Endothelial cell (in vitro differentiated cells): ENCODE results near the gene TEX9. TPM values are rescaled to one million over a fixed set of nuclear protein-coding genes. Genes with fewer than 3 reads are reported as not detected.

Experiments
- DNase-seq: peaks from one replicate; pipeline ENCODE4 v3.0.0; 2021; ENCODE audit warnings: low spot score
- H3K27ac Mint-ChIP-seq: one replicate; pipeline ENCODE4 v1.8.0; 2021; ENCODE audit warnings: mixed read lengths, inconsistent platforms; ENCODE audit not compliant: unreplicated experiment
- H3K27me3 Mint-ChIP-seq: one replicate; pipeline ENCODE4 v1.8.0; 2021; ENCODE audit warnings: mild to moderate bottlenecking, moderate library complexity, mixed read lengths, inconsistent platforms; ENCODE audit not compliant: unreplicated experiment
- H3K36me3 Mint-ChIP-seq: one replicate; pipeline ENCODE4 v1.8.0; 2021; ENCODE audit warnings: mild to moderate bottlenecking, low read depth, mixed read lengths, inconsistent platforms; ENCODE audit not compliant: unreplicated experiment
- H3K4me1 Mint-ChIP-seq: one replicate; pipeline ENCODE4 v1.8.0; 2021; ENCODE audit warnings: mild to moderate bottlenecking, mixed read lengths, inconsistent platforms; ENCODE audit not compliant: unreplicated experiment
- H3K4me3 Mint-ChIP-seq: one replicate; pipeline ENCODE4 v1.8.0; 2021; ENCODE audit warnings: mild to moderate bottlenecking, mixed read lengths, inconsistent platforms; ENCODE audit not compliant: unreplicated experiment
- H3K9me3 Mint-ChIP-seq: one replicate; pipeline ENCODE4 v1.8.0; 2021; ENCODE audit warnings: mixed read lengths, inconsistent platforms; ENCODE audit not compliant: unreplicated experiment
- total RNA-seq: library from RNA; stranded (reverse); fragmentation: NEBNext Ultra II Directional; extraction: Animal tissue kit (Norgen Biotek cat#: 25700); gene quantifications from one replicate; pipeline ENCODE4 v1.2.1, GENCODE V29; 2021; ENCODE audit not compliant: unreplicated experiment
- TF ChIP-seq, protein P1 (sequence below): fragments of 200-600 bp; sonication (generic); IDR thresholded peaks from one replicate; pipeline ENCODE4 v1.5.0; 2021; ENCODE audit warnings: antibody characterized with exemption; ENCODE audit not compliant: unreplicated experiment

TEX9 gene
- total RNA-seq, 1 donor from 2014 or later: 12.8 TPM

DNA sequence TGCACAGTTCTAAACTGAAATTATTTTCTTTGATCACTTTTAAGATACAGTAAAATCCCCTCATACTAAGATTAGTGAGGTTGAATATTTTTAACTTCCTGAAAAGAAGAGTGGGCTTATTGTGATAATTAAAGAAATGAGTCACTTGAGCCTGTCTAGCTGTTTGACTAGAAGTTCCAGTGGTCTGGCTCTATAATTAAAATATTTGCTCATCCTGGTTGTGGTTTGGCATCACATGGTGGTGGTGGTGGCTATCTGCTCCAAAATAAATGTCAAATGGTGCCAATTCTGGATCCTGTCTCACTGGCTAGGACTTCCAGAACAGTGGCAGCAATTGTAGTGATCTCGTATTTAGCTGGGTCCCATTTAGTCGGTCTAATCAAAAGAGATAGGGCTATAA lies 8.6 kb upstream of the TEX9 start:
- DNase-seq: no peak
- TF ChIP-seq, protein P1, sequence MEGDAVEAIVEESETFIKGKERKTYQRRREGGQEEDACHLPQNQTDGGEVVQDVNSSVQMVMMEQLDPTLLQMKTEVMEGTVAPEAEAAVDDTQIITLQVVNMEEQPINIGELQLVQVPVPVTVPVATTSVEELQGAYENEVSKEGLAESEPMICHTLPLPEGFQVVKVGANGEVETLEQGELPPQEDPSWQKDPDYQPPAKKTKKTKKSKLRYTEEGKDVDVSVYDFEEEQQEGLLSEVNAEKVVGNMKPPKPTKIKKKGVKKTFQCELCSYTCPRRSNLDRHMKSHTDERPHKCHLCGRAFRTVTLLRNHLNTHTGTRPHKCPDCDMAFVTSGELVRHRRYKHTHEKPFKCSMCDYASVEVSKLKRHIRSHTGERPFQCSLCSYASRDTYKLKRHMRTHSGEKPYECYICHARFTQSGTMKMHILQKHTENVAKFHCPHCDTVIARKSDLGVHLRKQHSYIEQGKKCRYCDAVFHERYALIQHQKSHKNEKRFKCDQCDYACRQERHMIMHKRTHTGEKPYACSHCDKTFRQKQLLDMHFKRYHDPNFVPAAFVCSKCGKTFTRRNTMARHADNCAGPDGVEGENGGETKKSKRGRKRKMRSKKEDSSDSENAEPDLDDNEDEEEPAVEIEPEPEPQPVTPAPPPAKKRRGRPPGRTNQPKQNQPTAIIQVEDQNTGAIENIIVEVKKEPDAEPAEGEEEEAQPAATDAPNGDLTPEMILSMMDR: no peak
- Mint-ChIP-seq H3K27me3 (no peaks in the 10 kb centered on the region), H3K9me3 (no peaks in the 10 kb centered on the region), H3K4me1 (no peaks in the 10 kb centered on the region), H3K27ac (no peak overlapping the region), H3K4me3 (no peak overlapping the region), H3K36me3 (no peaks in the 10 kb centered on the region)

- Mint-ChIP-seq H3K4me1 (no peaks in the 10 kb centered on the region), H3K36me3 (no peaks in the 10 kb centered on the region), H3K27ac (no peak overlapping the region), H3K27me3 (no peaks in the 10 kb centered on the region), H3K9me3 (peaks cover 4% of the 10 kb centered on the region), H3K4me3 (no peak overlapping the region)
- DNase-seq: no peak
- TF ChIP-seq, protein P1: no peak
These were observed 6.6 kb upstream of the TEX9 start for GRCh38 chr15:56358604-56359003.

DNA sequence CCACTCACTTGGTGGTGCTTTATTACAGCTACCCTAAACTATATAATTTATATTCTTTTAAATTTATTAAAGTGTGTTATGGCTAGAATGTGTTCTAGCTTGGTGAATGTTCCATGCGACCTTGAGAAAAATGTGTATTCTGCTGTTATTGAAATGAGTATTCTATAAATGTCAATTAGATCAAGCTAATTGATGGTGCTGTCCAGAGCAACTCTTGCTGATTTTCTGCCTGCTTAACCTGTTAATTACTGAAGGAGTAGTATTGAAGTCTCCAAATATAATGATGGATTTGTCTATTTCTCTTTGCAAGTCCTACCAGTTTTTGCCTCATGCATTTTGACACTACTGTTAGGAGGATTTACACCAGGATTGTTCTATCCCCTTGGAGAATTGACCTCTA lies 3.2 kb upstream of the TEX9 start:
- H3K4me1 Mint-ChIP-seq: peaks cover 6% of the 10 kb centered on the region

GRCh38 chr15:56366211-56366610 lies 985 bp downstream of the TEX9 start:
- Mint-ChIP-seq H3K27me3 (peaks cover 2% of the 10 kb centered on the region), H3K27ac (peak overlapping the region; percentile 81), H3K4me1 (peaks cover 6% of the 10 kb centered on the region), H3K4me3 (peak overlapping the region; percentile 95), H3K36me3 (no peaks in the 10 kb centered on the region), H3K9me3 (peaks cover 4% of the 10 kb centered on the region)
- TF ChIP-seq, protein P1: no peak
- no peak for DNase-seq

More for the DNA sequence above, 3.2 kb upstream of the TEX9 start:
- TF ChIP-seq, protein P1: no peak
- Mint-ChIP-seq H3K27ac (no peak overlapping the region), H3K9me3 (peaks cover 4% of the 10 kb centered on the region), H3K27me3 (peaks cover 2% of the 10 kb centered on the region), H3K4me3 (no peak overlapping the region), H3K36me3 (no peaks in the 10 kb centered on the region)
- DNase-seq: no peak

GRCh38 chr15:56367156-56367555 lies 1.9 kb downstream of the TEX9 start:
- H3K36me3 Mint-ChIP-seq: no peaks in the 10 kb centered on the region
- H3K9me3 Mint-ChIP-seq: peaks cover 2% of the 10 kb centered on the region
- DNase-seq: no peak
- no peak overlapping the region for H3K27ac Mint-ChIP-seq
- TF ChIP-seq, protein P1: no peak
- H3K4me3 Mint-ChIP-seq: no peak overlapping the region
- H3K4me1 Mint-ChIP-seq: peaks cover 13% of the 10 kb centered on the region
- H3K27me3 Mint-ChIP-seq: peaks cover 2% of the 10 kb centered on the region
